HTR-8/SVneo (cell line): ENCODE measurements around the gene ARNT2.

ENCODE experiments used
- DNase-seq: peaks from one replicate; pipeline ENCODE4 v3.0.0; 2011; ENCODE audit warnings: low spot score, mixed read lengths; ENCODE audit not compliant: insufficient read length
- FAIRE-seq: peaks from 2 replicates; lab custom pipeline; 2011; peaks lifted over from hg19 to GRCh38; lab: Jason Lieb, UNC

ARNT2 gene

GRCh38 chr15:80584561-80584964 lies 180.4 kb downstream of the ARNT2 start:
- no peak for DNase-seq
- no peak for FAIRE-seq

GRCh38 chr15:80584973-80585525 lies 180.9 kb downstream of the ARNT2 start:
- DNase-seq, result no peak
- FAIRE-seq, result no peak

GRCh38 chr15:80585544-80586018 lies 181.4 kb downstream of the ARNT2 start:
- DNase-seq, result no peak
- no peak for FAIRE-seq

GRCh38 chr15:80586161-80586560 lies 182.0 kb downstream of the ARNT2 start:
- no peak for DNase-seq
- FAIRE-seq, result no peak

GRCh38 chr15:80587007-80587406 lies 182.8 kb downstream of the ARNT2 start:
- no peak for DNase-seq
- no peak for FAIRE-seq

GRCh38 chr15:80587816-80588456 lies 183.8 kb downstream of the ARNT2 start:
- peak; percentile 59 for FAIRE-seq
- DNase-seq, result no peak

- DNase-seq (peak; percentile 58), FAIRE-seq (peak; percentile 71)
Measured at GRCh38 chr15:80588801-80589200, 184.6 kb downstream of the ARNT2 start.

GRCh38 chr15:80590761-80591355 lies 186.7 kb downstream of the ARNT2 start:
- DNase-seq (no peak), FAIRE-seq (no peak)

- no peak for DNase-seq
- peak; percentile 4 for FAIRE-seq
Measured at GRCh38 chr15:80591471-80591870, 187.3 kb downstream of the ARNT2 start.

- FAIRE-seq, result no peak
Measured at GRCh38 chr15:80591938-80592825, 188.0 kb downstream of the ARNT2 start.

GRCh38 chr15:80593486-80594030 lies 189.4 kb downstream of the ARNT2 start:
- FAIRE-seq (no peak), DNase-seq (no peak)

More at GRCh38 chr15:80591938-80592825, 188.0 kb downstream of the ARNT2 start:
- no peak for DNase-seq

GRCh38 chr15:80594091-80594889 lies 190.1 kb downstream of the ARNT2 start:
- FAIRE-seq (peak; percentile 16), DNase-seq (no peak)

- FAIRE-seq (no peak), DNase-seq (no peak)
Measured at GRCh38 chr15:80595396-80595795, 191.2 kb downstream of the ARNT2 start.

- no peak for DNase-seq
- FAIRE-seq, result no peak
Measured at GRCh38 chr15:80596521-80596976, 192.4 kb downstream of the ARNT2 start.

GRCh38 chr15:80597076-80597475 lies 192.9 kb downstream of the ARNT2 start:
- FAIRE-seq (no peak), DNase-seq (no peak)

- no peak for FAIRE-seq
Measured at GRCh38 chr15:80599359-80599758, 195.2 kb downstream of the ARNT2 start.

GRCh38 chr15:80600626-80601025 lies 196.4 kb downstream of the ARNT2 start:
- DNase-seq (no peak), FAIRE-seq (no peak)

More at GRCh38 chr15:80599359-80599758, 195.2 kb downstream of the ARNT2 start:
- DNase-seq, result no peak

GRCh38 chr15:80601256-80601655 lies 197.1 kb downstream of the ARNT2 start:
- FAIRE-seq, result no peak
- DNase-seq, result no peak
